Hepatocyte (in vitro differentiated cells): ENCODE measurements around the gene DPYSL3.

Experiments
- CTCF ChIP-seq: fragments of 200-600 bp; sonication (generic); IDR thresholded peaks from 2 replicates; pipeline ENCODE4 v1.5.1; 2016; ENCODE audit warnings: antibody characterized with exemption, mild to moderate bottlenecking; ENCODE audit not compliant: poor library complexity
- EZH2 ChIP-seq: fragments of 200-600 bp; sonication (generic); IDR thresholded peaks from 2 replicates; pipeline ENCODE4 v1.6.1; 2016; ENCODE audit warnings: antibody characterized with exemption, mild to moderate bottlenecking, borderline replicate concordance
- EZH2phosphoT487 ChIP-seq: fragments of 200-600 bp; sonication (generic); IDR thresholded peaks from one replicate; pipeline ENCODE4 v1.6.1; 2018; ENCODE audit warnings: antibody characterized with exemption, mild to moderate bottlenecking, low read depth, moderate library complexity; ENCODE audit not compliant: unreplicated experiment, severe bottlenecking

- TF ChIP-seq CTCF (no peak), EZH2 (no peak), EZH2phosphoT487 (no peak)
Measured at GRCh38 chr5:147554261-147554817, 44.5 kb upstream of the DPYSL3 start.
